ENCODE measurements around the gene FAM20C.

DNA sequence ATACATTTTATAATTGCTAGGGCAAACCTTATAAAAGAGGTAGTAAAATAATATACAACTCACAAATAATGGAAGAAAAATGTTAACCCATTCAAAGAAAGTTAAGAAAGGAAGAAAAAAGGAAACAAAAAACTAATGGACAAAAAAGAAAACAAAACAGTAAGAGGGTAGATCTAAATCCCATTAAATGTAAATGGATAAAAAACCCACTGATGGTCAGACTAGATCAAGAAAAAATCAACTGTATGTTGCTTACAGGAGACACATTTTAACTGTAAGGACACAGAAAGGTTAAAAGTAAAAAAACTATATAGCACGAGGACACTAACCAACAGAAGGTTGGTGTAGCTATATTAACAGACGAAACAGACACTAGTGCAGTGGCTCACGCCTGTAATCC is 115.6 kb downstream of the FAM20C start:
- TF ChIP-seq POLR2A (IDR thresholded peaks at IDR 0.05) (no peak), POLR2AphosphoS5 (IDR thresholded peaks at IDR 0.05; ENCODE audit: insufficient read depth in 1 of 2, low read depth in 1 of 2) (no peak)
- TF ChIP-seq, protein P1, sequence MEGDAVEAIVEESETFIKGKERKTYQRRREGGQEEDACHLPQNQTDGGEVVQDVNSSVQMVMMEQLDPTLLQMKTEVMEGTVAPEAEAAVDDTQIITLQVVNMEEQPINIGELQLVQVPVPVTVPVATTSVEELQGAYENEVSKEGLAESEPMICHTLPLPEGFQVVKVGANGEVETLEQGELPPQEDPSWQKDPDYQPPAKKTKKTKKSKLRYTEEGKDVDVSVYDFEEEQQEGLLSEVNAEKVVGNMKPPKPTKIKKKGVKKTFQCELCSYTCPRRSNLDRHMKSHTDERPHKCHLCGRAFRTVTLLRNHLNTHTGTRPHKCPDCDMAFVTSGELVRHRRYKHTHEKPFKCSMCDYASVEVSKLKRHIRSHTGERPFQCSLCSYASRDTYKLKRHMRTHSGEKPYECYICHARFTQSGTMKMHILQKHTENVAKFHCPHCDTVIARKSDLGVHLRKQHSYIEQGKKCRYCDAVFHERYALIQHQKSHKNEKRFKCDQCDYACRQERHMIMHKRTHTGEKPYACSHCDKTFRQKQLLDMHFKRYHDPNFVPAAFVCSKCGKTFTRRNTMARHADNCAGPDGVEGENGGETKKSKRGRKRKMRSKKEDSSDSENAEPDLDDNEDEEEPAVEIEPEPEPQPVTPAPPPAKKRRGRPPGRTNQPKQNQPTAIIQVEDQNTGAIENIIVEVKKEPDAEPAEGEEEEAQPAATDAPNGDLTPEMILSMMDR (IDR thresholded peaks at IDR 0.05), result no peak
